Astrocyte (in vitro differentiated cells and primary cell): Measurements from ENCODE around the gene SAMSN1. TPM values are rescaled to one million over a fixed set of nuclear protein-coding genes. Genes with fewer than 3 reads are reported as not detected.
"Not testable (repeated sequence)": the region's sequence is repeated elsewhere in the genome, so short reads cannot be mapped to it uniquely, and the experiment has no call there.

ENCODE experiments used
- DNase-seq: peaks from one replicate; pipeline ENCODE4 v3.0.0-alpha.2; 2010; ENCODE audit warnings: low read depth
- FAIRE-seq: peaks from 2 replicates; lab custom pipeline; 2011; peaks lifted over from hg19 to GRCh38; lab: Jason Lieb, UNC
- H2AFZ ChIP-seq: 2 replicates; pipeline ENCODE4 v1.6.0; 2012; ENCODE audit warnings: low read depth, low read length, inconsistent platforms
- H3K27ac ChIP-seq: 2 replicates; pipeline ENCODE4 v1.5.1; 2011; ENCODE audit warnings: low read depth, low read length, inconsistent platforms
- H3K27me3 ChIP-seq: 2 replicates; pipeline ENCODE4 v1.6.0; 2011; ENCODE audit warnings: low read length, inconsistent platforms; ENCODE audit not compliant: insufficient read depth
- H3K36me3 ChIP-seq: 2 replicates; pipeline ENCODE4 v1.5.1; 2011; ENCODE audit warnings: low read length, inconsistent platforms; ENCODE audit not compliant: insufficient read depth
- H3K4me1 ChIP-seq: 2 replicates; pipeline ENCODE4 v1.5.1; 2011; ENCODE audit warnings: low read length, inconsistent platforms; ENCODE audit not compliant: insufficient read depth
- H3K4me2 ChIP-seq: 2 replicates; pipeline ENCODE4 v1.6.0; 2012; ENCODE audit warnings: low read length, inconsistent platforms
- H3K4me3 ChIP-seq: 2 replicates; pipeline ENCODE4 v1.5.1; 2011; ENCODE audit warnings: low read depth, mild to moderate bottlenecking, low read length, inconsistent platforms; ENCODE audit not compliant: insufficient read depth
- H3K79me2 ChIP-seq: 2 replicates; pipeline ENCODE4 v1.6.0; 2012; ENCODE audit warnings: mild to moderate bottlenecking, low read length, inconsistent platforms; ENCODE audit not compliant: insufficient read depth
- H3K9ac ChIP-seq: 2 replicates; pipeline ENCODE4 v1.6.0; 2012; ENCODE audit warnings: mild to moderate bottlenecking, low read length, inconsistent platforms
- H3K9me3 ChIP-seq: 2 replicates; pipeline ENCODE4 v1.5.1; 2012; ENCODE audit warnings: low read depth, mild to moderate bottlenecking, low read length, inconsistent platforms; ENCODE audit not compliant: insufficient read depth
- H4K20me1 ChIP-seq: 2 replicates; pipeline ENCODE4 v1.6.0; 2012; ENCODE audit warnings: low read length, inconsistent platforms; ENCODE audit not compliant: insufficient read depth
- H3K27ac Mint-ChIP-seq: one replicate; pipeline ENCODE4 v1.8.0; 2021; ENCODE audit warnings: mild to moderate bottlenecking, mixed read lengths; ENCODE audit not compliant: unreplicated experiment
- H3K27me3 Mint-ChIP-seq: one replicate; pipeline ENCODE4 v1.8.0; 2021; ENCODE audit warnings: low read depth, mixed read lengths; ENCODE audit not compliant: unreplicated experiment
- H3K36me3 Mint-ChIP-seq: one replicate; pipeline ENCODE4 v1.8.0; 2021; ENCODE audit warnings: low read depth, mixed read lengths; ENCODE audit not compliant: unreplicated experiment
- H3K4me1 Mint-ChIP-seq: one replicate; pipeline ENCODE4 v1.8.0; 2021; ENCODE audit warnings: low read depth, mixed read lengths; ENCODE audit not compliant: unreplicated experiment
- H3K4me3 Mint-ChIP-seq: one replicate; pipeline ENCODE4 v1.8.0; 2021; ENCODE audit warnings: mild to moderate bottlenecking, moderate library complexity, mixed read lengths; ENCODE audit not compliant: unreplicated experiment
- H3K9me3 Mint-ChIP-seq: one replicate; pipeline ENCODE4 v1.8.0; 2021; ENCODE audit warnings: mild to moderate bottlenecking, mixed read lengths; ENCODE audit not compliant: unreplicated experiment
- CTCF ChIP-seq: IDR thresholded peaks from 2 replicates; pipeline ENCODE4 v1.5.1; 2011; ENCODE audit warnings: low read depth, mild to moderate bottlenecking, inconsistent platforms, low read length, moderate library complexity; ENCODE audit not compliant: insufficient read depth
- EZH2 ChIP-seq: IDR thresholded peaks from 2 replicates; pipeline ENCODE4 v1.6.1; 2012; ENCODE audit warnings: mild to moderate bottlenecking, low read length, inconsistent platforms; ENCODE audit not compliant: insufficient read depth
- total RNA-seq: library from RNA; stranded (reverse); gene quantifications from 2 replicates; pipeline ENCODE4 v1.2.1, GENCODE V29; 2021

Gene SAMSN1
- total RNA-seq, 1 donor from 2014 or later = 0.09 TPM

DNA sequence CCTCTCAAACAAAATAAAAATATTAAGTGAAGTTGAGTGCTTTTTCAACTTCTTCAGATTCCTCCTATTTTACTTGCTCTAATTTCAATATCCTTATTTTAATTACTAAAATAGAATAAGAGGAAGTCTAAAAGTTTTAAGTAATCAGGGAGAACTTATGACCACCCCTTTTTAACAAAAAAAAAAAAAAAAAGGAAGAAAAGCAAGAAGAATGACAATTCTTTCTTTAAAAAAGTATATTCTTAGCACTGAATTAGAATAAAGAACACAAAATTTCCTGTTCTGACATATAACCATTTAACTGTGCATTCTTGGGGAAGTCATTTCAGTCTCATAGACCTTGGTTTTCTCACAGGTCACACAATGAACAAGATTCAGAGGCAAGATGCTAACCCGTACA is 46.8 kb downstream of the SAMSN1 start:
- no peaks in the 10 kb centered on the region for H3K27me3 Mint-ChIP-seq
- FAIRE-seq (no peak), DNase-seq (no peak)
- no peak overlapping the region for H3K27ac Mint-ChIP-seq
- H2AFZ ChIP-seq = no peak overlapping the region
- no peak overlapping the region for H3K4me3 ChIP-seq
- no peaks in the 10 kb centered on the region for H3K79me2 ChIP-seq
- no peaks in the 10 kb centered on the region for H3K36me3 Mint-ChIP-seq
- H3K4me3 Mint-ChIP-seq = no peak overlapping the region
- H3K27me3 ChIP-seq = no peaks in the 10 kb centered on the region
- H3K4me1 ChIP-seq = no peaks in the 10 kb centered on the region
- H3K9ac ChIP-seq = no peak overlapping the region
- H3K9me3 ChIP-seq = peaks cover 5% of the 10 kb centered on the region
- H3K4me1 Mint-ChIP-seq = no peaks in the 10 kb centered on the region
- no peaks in the 10 kb centered on the region for H4K20me1 ChIP-seq
- H3K4me2 ChIP-seq = no peak overlapping the region
- H3K9me3 Mint-ChIP-seq = no peaks in the 10 kb centered on the region
- H3K36me3 ChIP-seq = no peaks in the 10 kb centered on the region
- TF ChIP-seq EZH2 (no peak), CTCF (no peak)
- no peak overlapping the region for H3K27ac ChIP-seq

DNA sequence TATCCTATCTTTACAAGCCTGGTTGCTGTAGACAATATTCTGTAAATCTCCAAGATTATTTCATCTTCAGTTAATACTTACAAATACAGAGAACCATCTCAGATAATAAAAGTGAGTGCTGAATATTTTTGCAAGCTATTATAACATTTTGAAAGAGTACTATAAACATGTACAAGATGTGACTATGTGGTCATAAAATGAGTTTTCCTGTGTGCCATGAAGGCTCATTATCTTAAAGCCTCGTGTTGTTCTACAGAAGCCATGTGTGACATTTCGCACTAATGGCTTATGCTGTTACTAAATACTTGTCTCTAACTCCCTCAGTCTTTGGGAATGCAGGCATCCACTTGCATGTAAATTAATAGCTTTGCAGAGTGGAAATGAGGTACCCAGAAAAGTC is 48.3 kb downstream of the SAMSN1 start:
- no peak overlapping the region for H3K27ac ChIP-seq
- Mint-ChIP-seq H3K27ac (no peak overlapping the region), H3K27me3 (peaks cover 1% of the 10 kb centered on the region), H3K4me1 (no peaks in the 10 kb centered on the region), H3K36me3 (no peaks in the 10 kb centered on the region), H3K9me3 (peaks cover 4% of the 10 kb centered on the region), H3K4me3 (no peak overlapping the region)
- no peak overlapping the region for H3K4me3 ChIP-seq
- no peak overlapping the region for H3K4me2 ChIP-seq
- no peaks in the 10 kb centered on the region for H3K27me3 ChIP-seq
- H2AFZ ChIP-seq = no peak overlapping the region
- no peak overlapping the region for H3K9ac ChIP-seq
- no peak for DNase-seq
- H4K20me1 ChIP-seq = no peaks in the 10 kb centered on the region
- TF ChIP-seq EZH2 (no peak), CTCF (no peak)
- H3K4me1 ChIP-seq = no peaks in the 10 kb centered on the region
- peaks cover 5% of the 10 kb centered on the region for H3K9me3 ChIP-seq
- H3K36me3 ChIP-seq = no peaks in the 10 kb centered on the region
- FAIRE-seq = no peak
- H3K79me2 ChIP-seq = no peaks in the 10 kb centered on the region

DNA sequence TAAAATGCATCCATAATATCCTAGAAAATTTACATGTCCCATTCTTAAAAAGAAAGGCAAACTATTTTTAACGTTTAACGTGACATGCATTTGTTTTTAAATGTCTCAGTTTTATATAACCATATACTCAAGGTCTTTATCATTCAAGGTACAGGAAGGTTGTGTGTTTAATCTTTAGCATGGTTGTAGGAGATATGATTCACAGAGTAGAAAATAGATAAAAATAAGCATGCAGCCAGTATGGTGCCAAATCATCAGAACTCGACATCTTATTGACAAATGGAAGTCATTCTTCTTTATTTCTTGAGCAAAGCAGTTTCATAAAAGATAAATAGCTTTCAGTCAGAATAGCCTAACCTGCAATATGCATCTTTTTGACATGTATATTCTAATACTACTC is 51.0 kb downstream of the SAMSN1 start:
- H3K4me3 ChIP-seq = no peak overlapping the region
- no peaks in the 10 kb centered on the region for H3K79me2 ChIP-seq
- no peak overlapping the region for H3K4me2 ChIP-seq
- peaks cover 4% of the 10 kb centered on the region for H3K9me3 Mint-ChIP-seq
- DNase-seq = no peak
- no peaks in the 10 kb centered on the region for H3K4me1 ChIP-seq
- H3K27ac Mint-ChIP-seq = no peak overlapping the region
- H3K27me3 Mint-ChIP-seq = peaks cover 1% of the 10 kb centered on the region
- H3K27me3 ChIP-seq = no peaks in the 10 kb centered on the region
- TF ChIP-seq EZH2 = no peak
- no peak for TF ChIP-seq CTCF
- H3K36me3 Mint-ChIP-seq = no peaks in the 10 kb centered on the region
- H4K20me1 ChIP-seq = no peaks in the 10 kb centered on the region
- no peaks in the 10 kb centered on the region for H3K4me1 Mint-ChIP-seq
- H3K4me3 Mint-ChIP-seq = no peak overlapping the region
- no peak overlapping the region for H2AFZ ChIP-seq
- no peak overlapping the region for H3K9ac ChIP-seq
- no peak overlapping the region for H3K27ac ChIP-seq
- FAIRE-seq = no peak
- H3K9me3 ChIP-seq = no peaks in the 10 kb centered on the region
- H3K36me3 ChIP-seq = no peaks in the 10 kb centered on the region

- FAIRE-seq, H3K9me3 Mint-ChIP-seq, H2AFZ ChIP-seq, H3K36me3 ChIP-seq, H3K79me2 ChIP-seq, H3K27ac ChIP-seq, H3K4me1 Mint-ChIP-seq, H3K27me3 Mint-ChIP-seq, DNase-seq, H3K27me3 ChIP-seq, H3K9me3 ChIP-seq, H3K36me3 Mint-ChIP-seq, H3K4me3 ChIP-seq, H4K20me1 ChIP-seq, H3K4me2 ChIP-seq, H3K4me1 ChIP-seq, H3K27ac Mint-ChIP-seq, H3K4me3 Mint-ChIP-seq, H3K9ac ChIP-seq: not testable (repeated sequence)
Measured at GRCh38 chr21:14494181-14494580, 51.9 kb downstream of the SAMSN1 start.
